WTC11 (cell line): Measurements from ENCODE around the gene U2SURP. TPM values are rescaled to one million over a fixed set of nuclear protein-coding genes. Genes with fewer than 3 reads are reported as not detected.
A peak's percentile ranks its signal among the peaks of the same experiment; 100 is the strongest.
"Not testable (repeated sequence)": the region's sequence is repeated elsewhere in the genome, so short reads cannot be mapped to it uniquely, and the experiment has no call there.

Experiments
- ATAC-seq: fragments of 200-7000 bp; cut with Tn5 transposase; 2 replicates; pipeline ENCODE4 v1.10.0; 2021; ENCODE audit warnings: mild to moderate bottlenecking, moderate library complexity
- CTCF ChIA-PET: fragments of 300-600 bp; sonication (Branson Sonifier 250); formaldehyde crosslinking; loops from one replicate; lab custom pipeline; 2021; ENCODE audit warnings: antibody characterized with exemption; lab: Charles Lee
- POLR2A ChIA-PET: fragments of 350-600 bp; sonication (Branson Sonifier 250); formaldehyde crosslinking; loops from one replicate; lab custom pipeline; 2021; ENCODE audit warnings: antibody characterized with exemption; lab: Charles Lee
- DNase-seq: peaks from one replicate; pipeline ENCODE4 v3.0.0; 2021; ENCODE audit warnings: low spot score
- H3K27ac Mint-ChIP-seq: 2 replicates; pipeline ENCODE4 v1.8.0; 2021; ENCODE audit warnings: mixed read lengths
- H3K27me3 Mint-ChIP-seq: 2 replicates; pipeline ENCODE4 v1.8.0; 2021; ENCODE audit warnings: low read depth, mild to moderate bottlenecking, moderate library complexity, mixed read lengths
- H3K36me3 Mint-ChIP-seq: 2 replicates; pipeline ENCODE4 v1.8.0; 2021; ENCODE audit warnings: mixed read lengths
- H3K4me1 Mint-ChIP-seq: 2 replicates; pipeline ENCODE4 v1.8.0; 2022; ENCODE audit warnings: mixed read lengths
- H3K4me3 Mint-ChIP-seq: 2 replicates; pipeline ENCODE4 v1.8.0; 2021; ENCODE audit warnings: mild to moderate bottlenecking, moderate library complexity, mixed read lengths
- H3K9me3 Mint-ChIP-seq: 2 replicates; pipeline ENCODE4 v1.8.0; 2021; ENCODE audit warnings: mixed read lengths
- EMX1 ChIP-seq: fragments of 250-450 bp; sonication (Bioruptor Pico); IDR thresholded peaks from 2 replicates; pipeline ENCODE4 v1.8.0; 2021; ENCODE audit warnings: mild to moderate bottlenecking
- MXD4 ChIP-seq: fragments of 250-450 bp; sonication (Bioruptor Pico); IDR thresholded peaks from 2 replicates; pipeline ENCODE4 v1.8.0; 2021; ENCODE audit warnings: mild to moderate bottlenecking, moderate library complexity, borderline replicate concordance
- NFATC4 ChIP-seq: fragments of 250-450 bp; sonication (Bioruptor Pico); IDR thresholded peaks from 2 replicates; pipeline ENCODE4 v1.9.0; 2021; ENCODE audit warnings: mild to moderate bottlenecking
- PREB ChIP-seq: sonication (generic); formaldehyde crosslinking; IDR thresholded peaks from 2 replicates; pipeline ENCODE4 v1.8.1; 2022; ENCODE audit warnings: mild to moderate bottlenecking, missing genetic modification reagents, moderate library complexity, borderline replicate concordance
- ZNF219 ChIP-seq: sonication (generic); formaldehyde crosslinking; IDR thresholded peaks from 2 replicates; pipeline ENCODE4 v1.8.0; 2023; ENCODE audit warnings: missing genetic modification reagents, mild to moderate bottlenecking, borderline replicate concordance
- ZNF232 ChIP-seq: sonication (generic); formaldehyde crosslinking; IDR thresholded peaks from 2 replicates; pipeline ENCODE4 v1.8.0; 2022; ENCODE audit warnings: mild to moderate bottlenecking, missing genetic modification reagents
- ZNF281 ChIP-seq: sonication (generic); formaldehyde crosslinking; IDR thresholded peaks from 2 replicates; pipeline ENCODE4 v1.8.0; 2023; ENCODE audit warnings: mild to moderate bottlenecking, missing genetic modification reagents
- total RNA-seq: library from RNA; stranded (reverse); gene quantifications from 3 replicates; pipeline ENCODE4 v1.2.3, GENCODE V29; 2021
- TF ChIP-seq, protein P1 (sequence below): sonication (generic); formaldehyde crosslinking; IDR thresholded peaks from 2 replicates; pipeline ENCODE4 v1.8.1; 2023; ENCODE audit warnings: mild to moderate bottlenecking, missing genetic modification reagents, borderline replicate concordance

Gene U2SURP
- total RNA-seq, 1 experiment from 2014 or later, result 133 TPM

DNA sequence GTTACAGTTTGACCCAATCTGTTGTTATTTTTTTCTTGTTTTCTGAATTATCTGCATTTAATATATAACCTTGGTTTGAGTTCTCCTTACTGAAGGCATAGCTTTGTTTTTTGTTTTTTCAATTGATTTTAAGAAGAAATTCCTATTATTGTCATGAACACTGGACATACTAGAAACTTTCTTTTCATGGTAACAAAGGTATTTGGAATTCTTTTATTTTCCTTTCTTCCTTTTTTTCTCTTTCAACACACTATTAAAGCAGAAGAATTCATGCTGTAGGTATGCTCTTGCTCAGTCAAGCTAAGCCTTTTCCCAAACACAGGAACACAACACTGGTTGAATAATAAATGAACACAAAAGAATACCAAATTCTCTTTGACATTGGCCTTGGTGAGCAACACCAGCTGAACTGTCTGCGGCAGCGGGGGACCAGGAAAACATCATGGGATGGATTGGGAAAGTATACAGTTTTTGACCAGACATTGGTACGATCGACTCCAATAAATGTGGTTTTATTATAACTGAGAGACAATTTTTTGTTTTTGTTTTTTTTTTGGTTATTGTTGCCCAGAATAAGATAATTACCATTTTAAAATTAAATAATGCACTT, 23.1 kb downstream of the U2SURP start:
- ChIA-PET POLR2A (no interaction called here), CTCF (no interaction called here)
- DNase-seq (no peak), ATAC-seq (no peak)
- Mint-ChIP-seq H3K36me3 (peaks cover 82% of the 10 kb centered on the region), H3K27me3 (no peaks in the 10 kb centered on the region), H3K4me1 (no peaks in the 10 kb centered on the region; the same call in 1 of the 2 replicates), H3K9me3 (no peaks in the 10 kb centered on the region), H3K4me3 (no peak overlapping the region), H3K27ac (peak overlapping the region; percentile 17; the same call in 1 of the 2 replicates)
- TF ChIP-seq ZNF281, result no peak
- TF ChIP-seq, protein P1, sequence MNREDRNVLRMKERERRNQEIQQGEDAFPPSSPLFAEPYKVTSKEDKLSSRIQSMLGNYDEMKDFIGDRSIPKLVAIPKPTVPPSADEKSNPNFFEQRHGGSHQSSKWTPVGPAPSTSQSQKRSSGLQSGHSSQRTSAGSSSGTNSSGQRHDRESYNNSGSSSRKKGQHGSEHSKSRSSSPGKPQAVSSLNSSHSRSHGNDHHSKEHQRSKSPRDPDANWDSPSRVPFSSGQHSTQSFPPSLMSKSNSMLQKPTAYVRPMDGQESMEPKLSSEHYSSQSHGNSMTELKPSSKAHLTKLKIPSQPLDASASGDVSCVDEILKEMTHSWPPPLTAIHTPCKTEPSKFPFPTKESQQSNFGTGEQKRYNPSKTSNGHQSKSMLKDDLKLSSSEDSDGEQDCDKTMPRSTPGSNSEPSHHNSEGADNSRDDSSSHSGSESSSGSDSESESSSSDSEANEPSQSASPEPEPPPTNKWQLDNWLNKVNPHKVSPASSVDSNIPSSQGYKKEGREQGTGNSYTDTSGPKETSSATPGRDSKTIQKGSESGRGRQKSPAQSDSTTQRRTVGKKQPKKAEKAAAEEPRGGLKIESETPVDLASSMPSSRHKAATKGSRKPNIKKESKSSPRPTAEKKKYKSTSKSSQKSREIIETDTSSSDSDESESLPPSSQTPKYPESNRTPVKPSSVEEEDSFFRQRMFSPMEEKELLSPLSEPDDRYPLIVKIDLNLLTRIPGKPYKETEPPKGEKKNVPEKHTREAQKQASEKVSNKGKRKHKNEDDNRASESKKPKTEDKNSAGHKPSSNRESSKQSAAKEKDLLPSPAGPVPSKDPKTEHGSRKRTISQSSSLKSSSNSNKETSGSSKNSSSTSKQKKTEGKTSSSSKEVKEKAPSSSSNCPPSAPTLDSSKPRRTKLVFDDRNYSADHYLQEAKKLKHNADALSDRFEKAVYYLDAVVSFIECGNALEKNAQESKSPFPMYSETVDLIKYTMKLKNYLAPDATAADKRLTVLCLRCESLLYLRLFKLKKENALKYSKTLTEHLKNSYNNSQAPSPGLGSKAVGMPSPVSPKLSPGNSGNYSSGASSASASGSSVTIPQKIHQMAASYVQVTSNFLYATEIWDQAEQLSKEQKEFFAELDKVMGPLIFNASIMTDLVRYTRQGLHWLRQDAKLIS (CRISPR knock-in tag), result no peak
- TF ChIP-seq MXD4 (CRISPR knock-in tag), result no peak

- Mint-ChIP-seq H3K36me3 (peaks cover 68% of the 10 kb centered on the region), H3K4me1 (no peaks in the 10 kb centered on the region), H3K27ac (no peak overlapping the region), H3K9me3 (no peaks in the 10 kb centered on the region), H3K4me3 (no peak overlapping the region), H3K27me3 (no peaks in the 10 kb centered on the region)
- POLR2A ChIA-PET, result no interaction called here
- CTCF ChIA-PET, result interaction anchor here (2.2 kb wide), 1 partner anchor 9 kb away, joined by 5 read pairs; no protein-coding TSS in a partner anchor
- ATAC-seq, result no peak
- DNase-seq, result no peak
- TF ChIP-seq ZNF219 (CRISPR knock-in tag) (no peak), EMX1 (no peak), NFATC4 (CRISPR knock-in tag) (no peak), ZNF232 (CRISPR knock-in tag) (no peak), PREB (CRISPR knock-in tag) (no peak)
Observed at GRCh38 chr3:143031327-143031726, 30.0 kb downstream of the U2SURP start.

GRCh38 chr3:143031796-143032387, 30.5 kb downstream of the U2SURP start:
- ATAC-seq, H3K4me3 Mint-ChIP-seq, H3K27me3 Mint-ChIP-seq, H3K4me1 Mint-ChIP-seq, H3K9me3 Mint-ChIP-seq, H3K27ac Mint-ChIP-seq, DNase-seq: not testable (repeated sequence)
- POLR2A ChIA-PET, result interaction anchor here (0.6 kb wide), 1 partner anchor 523 kb away, joined by 4 read pairs; no protein-coding TSS in a partner anchor
- peaks cover 71% of the 10 kb centered on the region for H3K36me3 Mint-ChIP-seq
- CTCF ChIA-PET, result interaction anchor here (2.2 kb wide), 1 partner anchor 9 kb away, joined by 5 read pairs; no protein-coding TSS in a partner anchor
